GM12878 (cell line): ENCODE results near the gene NRG2. TPM values are rescaled to one million over a fixed set of nuclear protein-coding genes. Genes with fewer than 3 reads are reported as not detected.

Experiments used
- ATAC-seq: fragments of 200-7000 bp; cut with Tn5 transposase; 3 replicates; pipeline ENCODE4 v1.9.1; 2020; ENCODE audit warnings: mild to moderate bottlenecking, moderate library complexity
- BruUV-seq: library from RNA; stranded (reverse); fragments of 400-500 nt; replicated peaks from 2 replicates; lab custom pipeline; 2021; lab: Mats Ljungman, UMichigan
- CTCF ChIA-PET: fragments of 300-600 bp; sonication (Branson Sonifier 250); formaldehyde crosslinking; extraction: SDS; loops from one replicate; lab custom pipeline; 2021; ENCODE audit warnings: inconsistent platforms; lab: Yijun Ruan, JAX
- POLR2A ChIA-PET: fragments of 350-600 bp; formaldehyde crosslinking; extraction: SDS; loops from one replicate; lab custom pipeline; 2021; ENCODE audit warnings: inconsistent platforms; lab: Charles Lee
- RAD21 ChIA-PET: fragments of 300-600 bp; sonication (Branson Sonifier 250); formaldehyde crosslinking; loops from one replicate; lab custom pipeline; 2023; ENCODE audit warnings: antibody characterized with exemption; ENCODE audit not compliant: unreplicated experiment; lab: Charles Lee
- SMC1A ChIA-PET: fragments of 300-600 bp; sonication (Branson Sonifier 250); formaldehyde crosslinking; loops from one replicate; lab custom pipeline; 2023; ENCODE audit not compliant: unreplicated experiment, uncharacterized antibody; lab: Charles Lee
- DNase-seq: peaks from one replicate; pipeline ENCODE4 v3.0.0-alpha.2; 2011; ENCODE audit warnings: low read depth, low spot score
- FAIRE-seq: peaks from 3 replicates; lab custom pipeline; 2011; peaks lifted over from hg19 to GRCh38; lab: Jason Lieb, UNC
- H2AFZ ChIP-seq: 2 replicates; pipeline ENCODE4 v1.6.0; 2011; ENCODE audit warnings: low read depth, low read length, control low read depth; ENCODE audit not compliant: control insufficient read depth
- H3K27ac ChIP-seq: 2 replicates; pipeline ENCODE4 v1.5.1; 2011; ENCODE audit warnings: control low read depth; ENCODE audit not compliant: control insufficient read depth, insufficient read depth
- H3K27me3 ChIP-seq, 2 experiments: replicated peaks in 1 of 2; 2 replicates each; pipeline versions ENCODE4 v1.6.0 to v1.6.1; 2011; ENCODE audit warnings: low read length in 1 of 2; ENCODE audit not compliant: control insufficient read depth in 2 of 2, insufficient read depth in 2 of 2
- H3K36me3 ChIP-seq, 2 experiments: 2 replicates each; pipeline ENCODE4 v1.5.1; 2011; ENCODE audit warnings: low read length in 1 of 2; ENCODE audit not compliant: control insufficient read depth in 2 of 2, insufficient read depth in 2 of 2
- H3K4me1 ChIP-seq: 2 replicates; pipeline ENCODE4 v1.6.1; 2011; ENCODE audit warnings: mild to moderate bottlenecking, low read length, moderate library complexity, mixed read lengths; ENCODE audit not compliant: control insufficient read depth, insufficient read depth
- H3K4me2 ChIP-seq: 2 replicates; pipeline ENCODE4 v1.6.0; 2011; ENCODE audit warnings: control low read depth; ENCODE audit not compliant: control insufficient read depth, insufficient read depth
- H3K4me3 ChIP-seq: fragments of 200-600 bp; sonication (generic); 2 replicates; pipeline ENCODE4 v1.5.1; 2016
- H3K79me2 ChIP-seq: 2 replicates; pipeline ENCODE4 v1.6.0; 2011; ENCODE audit warnings: low read length; ENCODE audit not compliant: control insufficient read depth, insufficient read depth
- H3K9ac ChIP-seq: 2 replicates; pipeline ENCODE4 v1.8.0; 2011; ENCODE audit warnings: low read length, control low read depth, mixed read lengths; ENCODE audit not compliant: control insufficient read depth, insufficient read depth
- H3K9me3 ChIP-seq: replicated peaks from 3 replicates; pipeline ENCODE4 v1.5.1; 2011; ENCODE audit warnings: mild to moderate bottlenecking, low read length; ENCODE audit not compliant: control insufficient read depth, insufficient read depth
- H4K20me1 ChIP-seq: 2 replicates; pipeline ENCODE4 v1.6.0; 2011; ENCODE audit not compliant: control insufficient read depth, insufficient read depth
- E2F8 ChIP-seq: fragments of 450-650 bp; IDR thresholded peaks from 2 replicates; pipeline ENCODE4 v1.6.1; 2018; ENCODE audit warnings: mild to moderate bottlenecking, low read depth, moderate library complexity; ENCODE audit not compliant: partially characterized antibody
- TARDBP ChIP-seq: IDR thresholded peaks from 2 replicates; pipeline ENCODE4 v1.6.1; 2016; ENCODE audit warnings: borderline replicate concordance
- USF2 ChIP-seq: IDR thresholded peaks from 2 replicates; pipeline ENCODE4 v1.6.1; 2011; ENCODE audit warnings: low read depth, low read length, improper control_type of control experiment, borderline replicate concordance
- ZNF592 ChIP-seq: fragments of 450-650 bp; IDR thresholded peaks from 2 replicates; pipeline ENCODE4 v1.6.1; 2017; ENCODE audit warnings: mild to moderate bottlenecking, moderate library complexity
- WGBS: methylation state at CpG from one replicate; pipeline ENCODE4 v1.1.6; 2016; ENCODE audit warnings: low lambda C conversion rate; ENCODE audit not compliant: insufficient replicate concordance, insufficient coverage; ENCODE audit errors: missing lambda C conversion rate; 5-methylcytosine and 5-hydroxymethylcytosine counted together
- in situ Hi-C: fragments of 300-500 bp; cut with MboI; formaldehyde crosslinking; loops from 9 replicates; pipeline ENCODE4 v1.14.3; 2018; ENCODE audit warnings: mixed read lengths
- intact Hi-C: fragments of 100-400 bp; cut with micrococcal nuclease; formaldehyde crosslinking; loops from one replicate; pipeline ENCODE4 v1.14.2; 2022; ENCODE audit not compliant: unreplicated experiment
- polyA plus RNA-seq, 11 experiments: library from polyadenylated mRNA; depleted of rRNA in 4 of 11; unstranded in 6 of 11; stranded (reverse) in 5 of 11; fragments of >200 nt; fragmentation: Nextera tagmentation in 4 of 11; fragmentation: Illumina TruSeq in 1 of 11; extraction: Ambion mirVana in 4 of 11; extraction: Trizol in 1 of 11; gene quantifications; 1 replicate in 1 of 11; 2 replicates in 10 of 11; pipeline versions ENCODE4 v1.2.1 to v1.2.3, GENCODE V29; 2011 to 2016; ENCODE audit warnings: inconsistent platforms in 2 of 11, missing spikeins in 2 of 11, low read depth in 1 of 11
- total RNA-seq, 4 experiments: library from RNA; depleted of rRNA in 3 of 4; stranded (reverse); fragments of >200 nt in 3 of 4; fragmentation: Illumina TruSeq in 1 of 4; extraction: Trizol in 1 of 4; gene quantifications; 2 replicates each; pipeline versions ENCODE4 v1.2.1 to v1.2.3, GENCODE V29; 2013 to 2021

NRG2 gene
- total and polyA plus RNA-seq, 10 of the 15 experiments (the other 5 are each of a cell fraction or from before 2014, with no cell fraction given): 0.10 to 21.7 (median 9.6) TPM

GRCh38 chr5:139952574-139952973 is 90.5 kb downstream of the NRG2 start:
- in situ Hi-C loops: no loop called here
- FAIRE-seq: no peak
- no peak for TF ChIP-seq TARDBP
- TF ChIP-seq E2F8: no peak
- no peak for TF ChIP-seq ZNF592
- no peak for TF ChIP-seq USF2
- TF ChIP-seq, all 136 proteins: peak for 0
- Histone ChIP-seq H3K79me2 (no peaks in the 10 kb centered on the region; the same call in none of the 2 replicates), H3K36me3 (no peaks in the 10 kb centered on the region; a peak in 1 of 4 replicates), H3K4me1 (peaks cover 43% of the 10 kb centered on the region), H3K27ac (no peak overlapping the region), H3K9me3 (no peaks in the 10 kb centered on the region), H3K4me2 (no peak overlapping the region), H4K20me1 (no peaks in the 10 kb centered on the region), H3K9ac (no peak overlapping the region), H3K4me3 (no peak overlapping the region), H3K27me3 (no peaks in the 10 kb centered on the region), H2AFZ (no peak overlapping the region)
- no TSS peak for BruUV-seq
- ChIA-PET CTCF (interaction anchor here (2.0 kb wide), 1 partner anchor 16 kb away, joined by 6 read pairs; no protein-coding TSS in a partner anchor), SMC1A (interaction anchor here (1.3 kb wide), 1 partner anchor 9 kb away, joined by 4 read pairs; no protein-coding TSS in a partner anchor), RAD21 (no interaction called here), POLR2A (no interaction called here)
- intact Hi-C loops: no loop called here
- 81% methylated on average over 13 of the region's 13 CpGs for WGBS
- DNase-seq (no peak), ATAC-seq (no peak)
